Adrenal gland (tissue), 5 donors: Measurements from ENCODE around the gene EZR.

Experiments used
- CTCF ChIP-seq, 6 experiments: fragments of 450-650 bp in 4 of 6; fragments of 200-600 bp in 2 of 6; sonication (generic) in 1 of 6; IDR thresholded peaks; 1 replicate in 5 of 6; 2 replicates in 1 of 6; pipeline versions ENCODE4 v1.5.1 to v1.8.0; 2016 to 2021; ENCODE audit warnings: antibody characterized with exemption in 6 of 6, mild to moderate bottlenecking in 2 of 6, moderate library complexity in 1 of 6
- POLR2A ChIP-seq, 2 donors: fragments of 450-650 bp; IDR thresholded peaks; one replicate each; pipeline ENCODE4 v1.6.1; 2017; ENCODE audit warnings: antibody characterized with exemption in 2 of 2, mild to moderate bottlenecking in 2 of 2, moderate library complexity in 1 of 2
- donor health status: DM: no; HTN: no; CAD: no.

DNA sequence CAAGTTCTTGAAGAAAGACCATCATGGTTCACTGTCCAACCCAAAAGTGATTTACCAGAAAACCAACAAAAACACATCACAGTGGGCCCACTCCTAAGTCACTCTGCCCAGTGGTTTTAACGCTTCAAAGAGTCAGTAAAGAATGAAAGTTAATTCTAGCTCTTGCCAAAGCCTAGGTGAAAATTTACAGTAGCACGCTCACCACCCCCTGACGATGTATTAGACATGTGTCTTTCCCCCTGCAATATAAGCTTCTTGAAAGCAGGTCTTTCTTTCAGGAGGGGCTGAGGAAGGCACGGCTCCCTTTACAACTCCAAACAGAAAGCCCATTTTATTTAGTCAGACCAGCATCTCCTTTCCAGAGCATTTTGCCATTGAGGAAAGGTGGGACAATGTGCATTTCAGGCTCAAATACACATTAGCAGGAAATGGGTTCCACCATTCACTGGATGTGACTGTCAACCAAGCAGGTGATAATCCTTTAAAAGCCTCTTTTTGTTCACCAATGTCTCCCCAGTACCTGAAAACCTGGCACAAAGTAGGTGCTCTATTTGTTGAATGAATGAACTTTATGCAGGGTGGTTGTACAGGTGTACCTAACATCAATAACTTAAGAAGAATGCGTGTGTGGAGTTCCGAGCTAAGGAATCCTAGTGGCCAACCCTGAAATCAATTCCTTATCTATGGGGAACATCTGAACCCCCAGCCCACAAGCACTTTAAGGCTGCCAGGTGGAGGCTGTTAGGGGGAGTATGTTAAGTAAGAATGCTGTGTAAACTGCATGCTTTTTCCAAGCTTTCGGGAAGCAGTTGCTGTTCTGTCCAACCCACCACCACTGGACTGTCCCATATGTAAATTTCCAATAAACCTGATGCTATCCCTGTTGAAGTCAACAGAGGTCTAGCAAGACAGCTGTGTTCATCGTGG lies 11.4 kb downstream of the EZR start:
- TF ChIP-seq CTCF (IDR thresholded peaks at IDR 0.05) (no peak), POLR2A (IDR thresholded peaks at IDR 0.05) (no peak)
